ENCODE results near the gene DENND4A.

DNA sequence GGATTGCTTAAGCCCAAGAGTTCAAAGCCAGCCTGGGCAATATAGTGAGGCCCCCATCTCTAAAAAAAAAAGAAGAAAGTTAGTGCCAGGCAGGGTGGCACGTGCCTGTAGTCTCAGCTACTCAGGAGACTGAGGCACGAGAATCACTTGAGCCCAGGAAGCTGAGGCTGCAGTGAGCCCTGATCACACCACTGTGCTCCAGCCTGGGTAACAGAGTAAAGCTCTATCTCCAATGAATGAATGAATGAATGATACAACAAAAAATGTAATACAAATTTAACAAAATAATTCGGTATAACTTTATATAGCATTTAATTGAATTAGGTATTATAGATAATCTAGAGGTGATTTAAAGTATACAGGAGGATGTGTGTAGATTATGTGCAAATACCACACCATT is 29.7 kb downstream of the DENND4A start:
- TF ChIP-seq EZH2 (IDR thresholded peaks at IDR 0.05; ENCODE audit: borderline replicate concordance, insufficient read depth, low read depth, low read length, poor library complexity, severe bottlenecking): no peak
- TF ChIP-seq, protein P1, sequence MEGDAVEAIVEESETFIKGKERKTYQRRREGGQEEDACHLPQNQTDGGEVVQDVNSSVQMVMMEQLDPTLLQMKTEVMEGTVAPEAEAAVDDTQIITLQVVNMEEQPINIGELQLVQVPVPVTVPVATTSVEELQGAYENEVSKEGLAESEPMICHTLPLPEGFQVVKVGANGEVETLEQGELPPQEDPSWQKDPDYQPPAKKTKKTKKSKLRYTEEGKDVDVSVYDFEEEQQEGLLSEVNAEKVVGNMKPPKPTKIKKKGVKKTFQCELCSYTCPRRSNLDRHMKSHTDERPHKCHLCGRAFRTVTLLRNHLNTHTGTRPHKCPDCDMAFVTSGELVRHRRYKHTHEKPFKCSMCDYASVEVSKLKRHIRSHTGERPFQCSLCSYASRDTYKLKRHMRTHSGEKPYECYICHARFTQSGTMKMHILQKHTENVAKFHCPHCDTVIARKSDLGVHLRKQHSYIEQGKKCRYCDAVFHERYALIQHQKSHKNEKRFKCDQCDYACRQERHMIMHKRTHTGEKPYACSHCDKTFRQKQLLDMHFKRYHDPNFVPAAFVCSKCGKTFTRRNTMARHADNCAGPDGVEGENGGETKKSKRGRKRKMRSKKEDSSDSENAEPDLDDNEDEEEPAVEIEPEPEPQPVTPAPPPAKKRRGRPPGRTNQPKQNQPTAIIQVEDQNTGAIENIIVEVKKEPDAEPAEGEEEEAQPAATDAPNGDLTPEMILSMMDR (IDR thresholded peaks at IDR 0.05): no peak
